Measurements from ENCODE around the gene NDUFAF8.

DNA sequence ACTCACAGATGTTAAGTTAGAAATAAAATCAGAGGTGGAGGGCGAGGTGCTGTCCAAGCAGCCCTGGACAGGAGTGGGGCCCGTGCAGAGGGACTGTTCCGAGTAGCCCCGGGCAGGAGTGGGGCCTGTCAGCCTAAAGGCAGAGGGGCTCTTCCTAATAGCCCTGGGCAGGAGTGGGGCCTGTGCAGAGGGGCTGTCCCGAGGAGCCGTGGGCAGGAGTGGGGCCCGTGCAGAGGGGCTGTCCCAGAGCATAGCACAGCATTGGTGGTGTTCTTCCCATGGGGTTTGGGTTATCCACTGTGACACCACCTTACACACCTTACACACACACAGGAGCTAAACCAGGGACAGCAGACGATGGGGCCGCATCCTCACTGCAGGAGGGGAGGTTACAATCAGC, 26.8 kb upstream of the NDUFAF8 start:
- TF ChIP-seq CTCF (IDR thresholded peaks at IDR 0.05; ENCODE audit: borderline replicate concordance, extremely low read depth, low read length, poor library complexity, severe bottlenecking) (no peak), EZH2 (IDR thresholded peaks at IDR 0.05; ENCODE audit: borderline replicate concordance, low read depth, low read length, severe bottlenecking) (no peak)

Data from DND-41 (cell line).